GM12864 (cell line): Measurements from ENCODE around the gene CLEC18A.

Source experiments
- DNase-seq: peaks from one replicate; pipeline ENCODE4 v3.0.0-alpha.2; 2011; ENCODE audit warnings: low read depth
- H3K4me3 ChIP-seq: 2 replicates; pipeline ENCODE4 v1.5.1; 2011; ENCODE audit warnings: mild to moderate bottlenecking, low read depth, low read length, control low read depth
- TF ChIP-seq, protein P1 (sequence below): IDR thresholded peaks from 2 replicates; pipeline ENCODE4 v1.5.1; 2011; ENCODE audit warnings: low read depth, mild to moderate bottlenecking, moderate library complexity, low read length, control low read depth, inconsistent platforms; ENCODE audit errors: missing control alignments

The CLEC18A gene

DNA sequence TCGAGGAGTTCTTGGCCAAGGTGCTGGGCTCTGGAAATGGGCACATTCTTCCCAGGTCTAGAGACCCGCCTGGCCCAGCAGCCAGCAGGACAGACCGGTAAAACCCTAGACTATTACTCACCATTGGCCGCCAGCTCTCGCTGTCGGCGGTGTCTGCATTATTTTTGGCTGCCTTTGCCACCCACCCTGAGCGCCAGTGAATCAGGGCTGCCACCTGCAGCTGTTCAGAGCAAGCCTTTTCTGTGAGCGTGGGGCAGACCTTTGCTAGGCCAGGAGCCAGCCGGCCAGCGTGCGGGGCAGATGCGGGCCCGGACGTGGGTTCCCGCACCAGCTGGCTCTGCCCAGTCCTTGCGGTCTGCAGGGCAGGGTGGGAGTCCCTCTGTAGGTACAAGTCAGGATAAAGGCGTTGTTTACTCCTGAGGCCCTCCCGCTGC lies 15.8 kb upstream of the CLEC18A start:
- TF ChIP-seq, protein P1, sequence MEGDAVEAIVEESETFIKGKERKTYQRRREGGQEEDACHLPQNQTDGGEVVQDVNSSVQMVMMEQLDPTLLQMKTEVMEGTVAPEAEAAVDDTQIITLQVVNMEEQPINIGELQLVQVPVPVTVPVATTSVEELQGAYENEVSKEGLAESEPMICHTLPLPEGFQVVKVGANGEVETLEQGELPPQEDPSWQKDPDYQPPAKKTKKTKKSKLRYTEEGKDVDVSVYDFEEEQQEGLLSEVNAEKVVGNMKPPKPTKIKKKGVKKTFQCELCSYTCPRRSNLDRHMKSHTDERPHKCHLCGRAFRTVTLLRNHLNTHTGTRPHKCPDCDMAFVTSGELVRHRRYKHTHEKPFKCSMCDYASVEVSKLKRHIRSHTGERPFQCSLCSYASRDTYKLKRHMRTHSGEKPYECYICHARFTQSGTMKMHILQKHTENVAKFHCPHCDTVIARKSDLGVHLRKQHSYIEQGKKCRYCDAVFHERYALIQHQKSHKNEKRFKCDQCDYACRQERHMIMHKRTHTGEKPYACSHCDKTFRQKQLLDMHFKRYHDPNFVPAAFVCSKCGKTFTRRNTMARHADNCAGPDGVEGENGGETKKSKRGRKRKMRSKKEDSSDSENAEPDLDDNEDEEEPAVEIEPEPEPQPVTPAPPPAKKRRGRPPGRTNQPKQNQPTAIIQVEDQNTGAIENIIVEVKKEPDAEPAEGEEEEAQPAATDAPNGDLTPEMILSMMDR = no peak
- H3K4me3 ChIP-seq = no peak overlapping the region
- no peak for DNase-seq

DNA sequence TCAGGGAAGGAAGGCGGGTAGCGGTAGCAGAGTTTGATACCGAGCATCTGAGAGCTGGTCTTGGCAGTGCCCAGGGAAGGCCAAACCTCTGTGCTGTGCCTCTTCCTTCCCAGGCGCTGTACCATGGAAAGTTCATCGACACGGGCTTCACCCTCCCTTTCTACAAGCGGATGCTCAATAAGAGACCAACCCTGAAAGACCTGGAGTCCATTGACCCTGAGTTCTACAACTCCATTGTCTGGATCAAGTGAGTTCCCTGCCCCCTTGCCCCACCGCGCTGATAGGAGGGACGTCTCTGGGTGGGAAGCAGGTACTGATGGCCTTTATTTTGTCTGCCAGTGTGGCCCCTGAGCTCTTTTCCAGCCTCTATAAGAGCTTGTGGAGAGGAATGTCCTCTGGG lies 15.4 kb upstream of the CLEC18A start:
- no peak overlapping the region for H3K4me3 ChIP-seq
- DNase-seq = no peak
- TF ChIP-seq, protein P1 = no peak

DNA sequence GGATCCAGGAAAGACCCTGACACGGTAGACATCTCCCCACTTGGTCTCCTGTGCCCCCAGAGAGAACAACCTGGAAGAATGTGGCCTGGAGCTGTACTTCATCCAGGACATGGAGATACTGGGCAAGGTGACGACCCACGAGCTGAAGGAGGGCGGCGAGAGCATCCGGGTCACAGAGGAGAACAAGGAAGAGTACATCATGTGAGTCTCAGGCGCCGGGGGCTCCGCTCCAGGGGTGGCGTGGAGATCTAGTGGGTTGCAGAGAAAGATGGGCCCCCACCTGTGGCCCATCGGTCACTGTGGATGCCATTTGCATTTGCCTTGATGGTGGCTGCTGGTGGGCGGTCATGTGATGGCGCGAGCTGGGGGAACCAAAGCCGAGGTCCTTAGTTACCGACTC lies 14.9 kb upstream of the CLEC18A start:
- DNase-seq = no peak
- no peak overlapping the region for H3K4me3 ChIP-seq
- TF ChIP-seq, protein P1 = no peak

DNA sequence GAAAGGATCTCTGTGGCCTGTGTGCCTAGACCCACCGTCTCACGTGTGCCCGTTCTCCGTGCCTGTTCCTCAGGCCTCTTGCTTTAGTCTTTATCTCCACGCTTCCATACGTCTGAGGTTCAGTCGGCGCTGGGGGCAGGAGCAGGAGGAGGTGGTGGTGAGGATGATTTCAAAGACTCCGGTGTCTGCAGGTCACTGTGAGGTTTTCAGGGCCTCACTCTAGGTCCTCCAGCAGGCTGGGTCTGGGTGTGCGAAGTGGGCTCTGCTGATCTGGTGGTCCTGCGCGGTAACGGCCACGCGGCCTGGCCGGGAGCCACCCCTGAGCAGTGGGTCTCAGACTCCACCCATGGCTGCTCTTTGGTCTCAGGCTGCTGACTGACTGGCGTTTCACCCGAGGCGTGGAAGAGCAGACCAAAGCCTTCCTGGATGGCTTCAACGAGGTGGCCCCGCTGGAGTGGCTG lies 14.4 kb upstream of the CLEC18A start:
- H3K4me3 ChIP-seq = no peak overlapping the region
- TF ChIP-seq, protein P1 = no peak
- DNase-seq = no peak

DNA sequence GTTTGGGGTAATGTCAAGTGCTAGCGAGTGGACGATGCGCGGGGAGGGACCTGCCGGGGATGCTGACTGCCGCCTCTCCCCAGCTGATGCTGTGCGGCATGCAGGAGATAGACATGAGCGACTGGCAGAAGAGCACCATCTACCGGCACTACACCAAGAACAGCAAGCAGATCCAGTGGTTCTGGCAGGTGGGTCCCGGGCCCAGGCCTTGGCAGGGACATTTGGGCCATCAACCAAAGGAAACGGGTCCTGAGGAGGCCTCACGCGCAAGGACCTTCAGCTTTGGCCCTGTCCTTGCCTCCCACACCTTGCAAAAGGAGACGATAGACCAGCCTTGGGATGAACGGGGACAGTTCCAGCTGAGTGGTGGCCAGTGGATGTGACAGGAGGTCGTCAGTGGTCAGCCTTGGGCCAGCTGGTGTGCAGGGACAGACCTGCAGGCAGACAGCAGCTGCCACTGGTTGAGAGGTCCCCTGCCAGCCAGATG lies 13.6 kb upstream of the CLEC18A start:
- TF ChIP-seq, protein P1 = no peak
- no peak overlapping the region for H3K4me3 ChIP-seq
- DNase-seq = no peak

DNA sequence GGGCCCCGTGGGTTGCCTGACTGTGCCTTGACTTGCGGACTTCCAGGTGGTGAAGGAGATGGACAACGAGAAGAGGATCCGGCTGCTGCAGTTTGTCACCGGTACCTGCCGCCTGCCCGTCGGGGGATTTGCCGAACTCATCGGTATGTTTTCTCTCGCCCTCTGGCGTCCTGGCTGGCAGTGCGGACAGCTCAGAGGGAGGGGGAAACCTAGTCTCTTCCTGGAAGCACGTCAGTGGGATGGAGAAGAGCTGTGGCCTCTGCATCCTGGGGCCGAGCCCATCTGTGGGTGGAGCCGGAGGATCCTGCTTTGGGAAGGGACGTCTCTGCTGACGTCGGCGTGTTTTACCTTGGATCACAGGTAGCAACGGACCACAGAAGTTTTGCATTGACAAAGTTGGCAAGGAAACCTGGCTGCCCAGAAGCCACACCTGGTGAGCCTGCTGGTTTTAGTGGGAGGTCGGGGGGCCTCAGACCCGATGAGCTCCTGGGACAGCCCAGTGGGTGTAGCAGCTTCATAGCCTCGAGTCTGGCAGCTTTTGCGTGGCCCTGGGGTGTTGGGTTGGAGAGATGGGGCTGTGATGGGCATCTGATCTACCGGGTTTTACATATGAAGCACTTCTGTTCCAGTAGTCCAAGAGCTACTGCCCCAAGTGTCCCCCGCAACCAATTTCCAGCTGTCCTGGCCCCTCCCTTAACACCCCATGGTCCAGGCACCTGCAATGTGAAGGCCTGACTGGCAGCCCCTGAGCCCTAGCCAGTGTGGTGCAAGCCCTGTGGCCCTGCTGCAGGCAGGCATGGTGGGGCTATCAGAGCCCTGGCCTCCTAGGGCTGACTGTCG lies 11.9 kb upstream of the CLEC18A start:
- TF ChIP-seq, protein P1 = no peak
- no peak for DNase-seq
- H3K4me3 ChIP-seq = no peak overlapping the region
